Activated T-cell treated with anti-CD3 and anti-CD28 coated beads for 4 hours (primary cell): ENCODE measurements around the gene TXNRD2.

ENCODE experiments used
- DNase-seq: peaks from one replicate; pipeline ENCODE4 v3.0.0-alpha.2; 2020

The TXNRD2 gene

DNA sequence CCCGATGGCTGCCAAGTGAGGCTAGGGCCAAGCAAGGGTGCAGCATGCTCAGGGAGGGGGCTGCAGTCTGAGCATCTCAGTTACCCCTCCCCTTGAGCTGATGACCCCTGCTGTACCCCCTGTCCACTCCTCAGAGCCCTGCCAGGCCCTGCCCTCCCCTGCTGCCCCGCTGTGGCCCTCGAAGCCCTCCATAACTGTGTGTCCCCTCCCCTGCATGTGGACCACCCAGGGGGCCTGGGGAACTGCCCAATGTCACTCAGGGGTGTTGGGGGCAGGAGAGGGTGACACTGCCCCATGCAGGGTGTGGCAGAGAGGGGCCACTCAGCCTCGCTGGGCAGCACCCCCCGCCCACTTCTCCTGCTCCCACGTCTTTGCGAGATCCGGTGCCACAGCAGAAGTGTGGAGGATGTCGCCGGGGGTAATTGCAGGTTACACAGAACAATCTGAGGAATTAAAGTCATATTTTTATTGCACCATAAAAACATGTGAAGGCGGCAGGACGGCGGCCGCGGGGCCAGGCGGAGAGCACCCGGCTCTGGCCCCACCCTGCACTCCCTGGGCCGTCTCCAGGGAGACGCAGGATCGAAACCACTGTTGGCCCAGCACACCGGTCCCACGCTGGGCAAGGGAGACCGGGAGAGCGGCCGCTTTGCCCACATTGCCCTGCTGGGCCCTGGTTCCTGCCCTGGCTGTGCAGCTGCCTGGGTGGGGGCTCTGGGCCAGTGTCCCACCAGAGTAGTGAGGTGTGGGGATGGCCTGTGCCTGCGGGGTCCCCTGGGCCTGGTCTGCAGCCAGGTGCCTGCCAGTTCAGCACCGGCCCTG is 68.3 kb downstream of the TXNRD2 start:
- DNase-seq: no peak

DNA sequence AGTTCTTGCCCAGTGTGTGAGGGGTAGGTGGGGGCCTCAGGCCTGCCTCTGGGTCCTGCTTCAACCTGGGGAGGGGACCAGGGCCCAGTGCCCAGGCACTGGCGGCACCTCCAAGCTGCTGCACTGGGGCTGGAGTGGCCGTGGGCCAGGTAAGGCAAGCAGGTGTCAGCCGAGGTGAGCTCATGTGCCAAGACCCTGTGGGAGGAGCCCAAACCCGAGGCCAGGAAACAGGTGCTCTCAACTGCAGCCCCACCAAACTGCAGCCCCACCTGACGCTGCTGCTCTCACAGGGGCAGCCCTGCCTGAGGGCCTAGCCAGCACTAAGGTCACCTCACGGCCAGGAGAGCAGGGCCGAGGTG is 68.9 kb downstream of the TXNRD2 start:
- DNase-seq: no peak

DNA sequence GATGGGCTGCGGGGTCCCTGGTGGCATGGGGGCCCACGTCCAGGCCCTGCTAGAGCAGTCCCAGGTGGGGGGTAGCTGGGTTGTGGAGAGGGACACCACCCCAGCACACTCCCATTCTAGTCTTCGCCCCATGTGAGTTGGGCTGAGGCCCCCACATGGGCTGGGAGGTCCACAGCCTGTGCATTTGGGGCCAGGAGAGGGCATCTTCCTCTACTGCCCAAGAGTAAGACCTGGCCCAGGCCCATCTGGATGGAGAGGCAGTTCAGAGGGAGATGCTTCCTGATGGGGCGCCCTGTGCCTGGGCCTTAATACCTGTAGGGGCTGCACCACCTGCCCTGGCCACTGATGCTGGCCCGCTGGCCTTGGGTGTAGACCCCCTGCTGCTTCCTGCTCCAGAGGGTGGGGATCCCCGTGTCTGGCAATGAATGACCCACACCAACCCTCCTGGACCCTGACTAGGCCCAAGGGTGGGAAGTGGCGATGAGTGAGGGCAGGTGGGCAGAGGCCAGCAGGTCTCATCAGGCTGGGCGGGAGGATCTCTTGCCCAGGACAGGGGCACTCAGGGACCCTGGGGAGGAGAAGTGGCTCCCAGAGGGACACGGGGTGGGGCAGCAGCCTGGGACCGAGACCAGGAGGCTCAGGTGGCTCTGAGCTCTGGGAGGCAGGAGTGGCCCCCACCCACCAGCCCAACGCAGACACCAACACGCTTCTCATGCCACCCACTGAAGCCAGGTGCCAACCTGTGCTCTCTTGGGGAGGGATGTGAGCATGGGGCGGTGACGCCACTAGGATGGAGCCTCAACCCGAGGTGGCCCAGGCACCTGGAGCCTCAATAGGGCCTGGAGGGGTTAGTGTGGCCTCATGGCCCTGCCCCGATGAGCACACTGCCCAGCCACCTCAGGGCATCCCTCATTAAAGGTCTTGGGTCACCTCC is 69.5 kb downstream of the TXNRD2 start:
- no peak for DNase-seq

DNA sequence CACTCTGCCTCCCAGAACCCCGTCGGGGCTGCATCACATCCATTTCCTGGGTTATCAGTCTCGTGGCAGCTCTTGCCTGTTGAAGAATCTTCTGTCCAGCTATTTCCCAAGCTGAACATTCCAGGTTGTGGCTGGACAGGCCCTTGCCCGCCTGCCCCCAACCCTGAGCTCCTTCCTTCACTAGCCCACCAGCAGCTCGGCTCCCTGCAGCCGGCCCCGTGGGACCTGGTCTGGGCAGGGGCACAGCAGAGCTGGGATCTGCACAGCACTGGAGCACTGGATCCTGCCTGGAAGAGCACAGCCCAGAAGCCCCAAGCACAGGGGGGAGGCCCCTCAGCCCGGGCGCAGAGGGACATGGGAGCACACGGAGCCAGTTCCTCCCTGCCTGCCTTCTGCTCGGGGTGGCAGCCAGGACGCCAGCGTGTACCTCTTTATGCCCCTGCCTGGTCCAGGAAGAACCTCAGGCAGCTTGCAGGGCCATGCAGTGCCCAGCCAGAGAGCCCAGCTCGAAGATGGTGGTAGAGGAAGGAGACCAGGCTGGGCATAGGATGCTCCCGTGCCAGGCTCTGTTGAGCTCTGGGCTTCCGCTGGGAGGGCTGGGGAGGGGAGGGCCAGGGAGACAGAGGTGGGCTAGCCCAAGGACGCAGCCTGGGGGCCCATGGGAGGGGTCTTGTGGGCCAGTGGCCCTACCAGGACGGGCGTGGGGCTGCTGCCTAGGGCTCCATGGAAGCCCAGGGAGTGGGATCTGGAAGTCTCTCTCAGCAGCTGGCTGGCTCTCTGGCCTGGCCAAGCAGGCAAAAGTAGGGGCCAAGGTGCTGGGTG is 70.4 kb downstream of the TXNRD2 start:
- DNase-seq: no peak

DNA sequence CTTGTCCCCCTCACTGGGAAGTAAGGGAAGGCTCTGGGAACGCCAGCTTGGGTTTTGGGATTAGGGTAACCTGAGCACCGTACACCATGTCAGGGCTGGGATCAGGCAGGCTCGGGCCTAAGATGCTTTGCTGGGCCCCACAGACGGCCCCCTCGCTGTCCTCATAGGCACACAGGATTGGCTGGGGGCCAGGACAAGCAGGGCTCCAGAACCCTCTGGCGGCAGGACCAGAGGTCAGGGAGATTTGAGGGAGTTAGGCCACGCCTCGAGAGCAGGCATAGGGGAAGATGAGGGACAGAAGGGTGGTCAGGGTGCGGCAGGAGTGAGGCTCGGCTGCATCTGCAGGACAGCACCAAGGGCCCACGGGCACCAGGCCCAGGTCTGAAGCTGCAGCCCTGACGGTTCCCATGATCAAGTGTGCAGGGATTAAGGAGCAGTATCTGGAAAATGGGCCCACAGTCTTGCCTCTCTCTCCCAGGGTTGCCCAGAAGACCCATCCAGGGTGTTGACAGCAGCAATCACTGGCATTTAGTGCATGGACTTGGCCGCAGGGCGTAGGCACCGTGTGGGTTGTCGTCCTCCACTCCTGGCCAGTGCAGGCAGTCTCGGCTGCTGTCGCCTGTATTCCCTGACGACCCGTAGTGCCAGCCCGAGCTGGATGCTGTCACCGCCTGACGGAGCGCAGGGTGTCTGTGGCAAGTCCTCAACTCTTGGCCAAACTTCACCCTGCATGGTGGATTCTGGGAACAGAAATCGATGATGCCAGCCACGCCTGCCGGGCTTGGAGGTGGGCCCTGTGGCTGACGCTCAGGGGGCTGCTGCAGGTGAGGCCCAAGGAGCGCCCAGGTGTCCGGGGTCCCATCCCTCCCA is 71.2 kb downstream of the TXNRD2 start:
- no peak for DNase-seq

DNA sequence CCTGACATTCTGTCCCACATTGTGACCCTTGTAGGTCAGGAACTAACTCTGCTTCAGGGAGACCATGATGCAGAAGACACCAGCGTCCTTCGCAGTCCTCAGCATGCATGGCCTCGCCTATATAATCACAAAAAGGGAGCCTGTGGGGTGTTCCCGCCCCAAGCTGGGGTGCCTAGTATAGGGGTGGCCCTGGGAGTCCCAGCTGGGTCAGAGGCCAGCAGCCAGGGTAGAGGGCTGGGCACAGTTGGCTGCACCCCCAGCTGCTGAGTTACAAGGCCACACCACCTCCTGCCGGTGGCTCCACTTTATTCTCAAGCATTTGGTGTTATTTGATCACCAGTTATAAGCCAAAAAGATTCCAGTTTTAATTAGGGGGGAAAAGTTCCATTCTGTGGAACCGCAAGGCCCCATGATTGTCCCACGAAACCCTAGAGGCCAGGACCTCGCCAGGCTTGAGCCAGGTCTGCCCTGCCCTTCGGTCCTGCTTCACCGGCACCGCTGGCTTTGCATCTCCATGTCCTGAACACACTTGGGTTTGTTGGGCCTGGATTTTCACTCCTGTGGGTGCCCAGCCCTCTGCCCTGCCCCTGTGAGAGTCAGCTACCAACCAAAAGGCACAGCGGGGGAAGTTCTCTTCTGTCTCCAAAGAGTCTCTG is 72.0 kb downstream of the TXNRD2 start:
- no peak for DNase-seq

DNA sequence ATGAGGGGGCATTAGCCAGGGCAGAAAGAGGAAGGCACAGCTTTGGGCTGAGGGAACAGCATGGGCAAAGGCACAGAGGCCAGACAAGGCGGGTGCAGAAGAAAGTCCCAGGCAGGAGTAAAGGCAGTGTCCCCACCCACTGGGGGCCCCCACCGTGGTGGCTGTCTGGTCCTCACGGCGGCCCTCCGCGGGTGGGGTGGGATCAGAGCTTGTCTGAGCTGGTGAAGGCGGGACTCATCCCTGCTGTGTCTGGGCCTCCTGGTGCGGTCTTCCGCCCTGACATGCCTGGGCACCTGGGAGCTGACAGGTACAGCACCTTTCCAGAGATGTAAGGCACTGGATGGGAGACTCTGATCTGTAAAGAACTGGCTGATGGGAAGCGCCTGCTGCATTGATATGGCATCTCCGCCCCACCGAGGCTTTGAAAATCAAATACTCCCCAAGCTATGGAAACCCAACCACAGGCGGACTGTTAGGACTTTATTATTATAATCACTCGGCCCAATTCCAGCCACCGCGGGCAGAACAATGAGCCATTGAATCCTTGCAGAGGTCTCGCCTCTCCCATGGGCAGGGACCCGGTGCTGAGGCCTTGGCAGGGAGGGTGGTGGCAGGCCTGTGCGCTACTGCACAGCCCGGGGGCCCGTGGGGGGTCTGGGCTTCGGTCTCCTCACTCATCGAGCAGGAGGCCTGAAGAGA is 72.7 kb downstream of the TXNRD2 start:
- no peak for DNase-seq

DNA sequence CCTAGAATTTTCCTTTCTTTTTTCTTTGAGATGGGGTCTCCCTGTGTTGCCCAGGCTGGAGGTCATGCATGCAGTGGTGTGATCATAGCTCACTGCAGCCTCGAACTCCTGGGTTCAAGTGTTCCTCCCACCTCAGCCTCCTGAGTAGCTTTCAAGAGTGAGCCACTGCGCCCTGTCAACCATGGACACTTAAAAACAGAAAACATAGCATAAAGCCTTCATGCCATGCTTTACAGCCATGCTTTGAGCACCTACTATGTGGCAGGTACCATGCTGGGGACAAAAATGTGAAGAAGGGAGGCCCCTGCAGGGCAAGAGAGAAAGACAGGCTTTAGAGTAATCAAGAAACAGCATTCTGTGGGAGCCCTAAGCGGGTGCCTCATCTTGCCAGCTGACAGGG is 73.3 kb downstream of the TXNRD2 start:
- no peak for DNase-seq

DNA sequence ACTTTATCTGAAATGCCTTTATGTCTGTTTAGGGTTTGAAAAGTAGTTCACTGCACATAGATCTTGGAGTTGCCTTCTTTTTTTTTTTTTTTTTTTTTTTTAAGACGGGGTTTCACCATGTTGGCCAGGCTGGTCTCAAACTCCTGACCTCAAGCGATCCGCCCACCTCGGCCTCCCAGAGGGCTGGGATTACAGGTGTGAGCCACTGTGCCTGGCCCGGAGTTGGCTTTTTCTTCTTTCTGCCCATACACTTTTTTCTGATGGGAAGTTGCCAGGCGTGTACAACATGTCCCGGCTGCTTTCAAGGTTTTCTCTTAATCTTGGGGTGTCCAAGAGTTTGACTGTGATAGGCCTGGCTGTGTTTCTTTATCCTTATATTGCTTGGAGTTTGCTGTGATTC is 74.0 kb downstream of the TXNRD2 start:
- no peak for DNase-seq

DNA sequence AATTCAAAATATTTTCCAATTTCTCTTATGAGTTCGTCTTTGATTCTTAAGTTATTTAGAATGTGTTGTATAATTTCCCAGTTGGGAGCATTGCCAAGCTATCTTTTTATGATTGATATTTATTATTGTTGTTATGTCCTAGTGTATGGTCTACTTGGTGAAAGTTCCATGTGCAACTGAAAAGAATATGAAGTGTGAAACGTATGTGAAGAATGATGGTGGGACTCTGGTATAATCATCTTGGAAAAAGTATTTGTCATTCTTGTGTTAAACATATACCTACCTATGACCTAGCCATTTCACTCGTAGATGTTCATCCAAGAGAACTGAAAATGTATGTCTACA is 75.0 kb downstream of the TXNRD2 start:
- DNase-seq: no peak

DNA sequence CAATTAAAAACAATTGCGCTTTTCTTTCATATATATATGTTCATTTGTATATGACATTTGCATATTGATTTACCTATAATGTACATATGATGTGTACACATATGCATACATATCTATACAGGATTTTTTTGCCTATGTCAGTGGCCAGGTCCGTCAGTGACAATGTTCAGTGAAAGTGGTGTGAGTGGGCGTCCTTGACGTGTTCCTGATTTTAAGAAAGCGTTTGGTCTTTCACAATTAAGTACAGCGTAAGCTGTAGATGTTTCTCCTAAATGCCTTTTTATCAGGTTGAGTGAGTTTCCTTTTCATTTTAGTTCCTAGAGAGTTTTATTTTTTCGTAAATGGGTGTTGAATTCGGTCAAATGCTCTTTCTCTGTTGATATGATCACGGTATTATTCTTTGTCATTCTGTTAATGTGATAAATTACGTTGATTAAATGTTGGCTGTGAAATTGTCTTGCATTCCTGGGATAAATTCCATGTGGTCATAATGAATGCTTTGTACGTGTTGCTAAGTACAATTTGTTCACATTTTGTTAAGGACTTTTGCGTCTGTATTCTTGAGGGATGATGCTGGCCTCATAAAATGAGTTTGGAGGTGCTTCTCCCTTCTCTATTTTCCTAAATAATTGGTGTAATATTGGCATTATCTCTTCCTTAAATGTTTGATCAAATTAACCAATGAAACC is 76.3 kb downstream of the TXNRD2 start:
- no peak for DNase-seq

DNA sequence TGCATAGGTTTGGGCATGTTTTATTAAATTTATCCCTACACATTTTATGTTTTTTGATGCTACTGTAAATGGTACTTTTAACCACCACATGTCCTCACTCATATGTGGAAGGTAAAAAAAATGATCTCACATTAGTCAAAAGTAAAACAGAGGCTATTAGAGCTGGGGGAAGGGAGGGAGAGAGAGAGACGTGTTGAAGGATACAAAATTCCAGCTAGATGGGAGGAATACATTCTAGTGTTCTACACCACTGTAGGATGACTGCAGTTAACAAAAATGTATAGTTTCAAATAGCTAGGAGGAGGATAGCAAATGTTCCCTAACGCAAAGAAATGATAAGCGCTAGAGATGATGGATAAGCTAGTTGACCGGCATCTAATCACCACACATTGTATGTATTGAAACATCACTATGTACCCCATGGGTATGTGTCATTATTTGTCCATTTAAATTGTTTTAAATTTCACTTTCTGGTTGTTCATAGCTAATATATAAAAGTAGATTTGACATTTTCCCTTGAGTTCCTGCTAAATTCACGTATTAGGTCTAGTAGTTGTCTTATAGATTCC is 77.0 kb downstream of the TXNRD2 start:
- DNase-seq: no peak

DNA sequence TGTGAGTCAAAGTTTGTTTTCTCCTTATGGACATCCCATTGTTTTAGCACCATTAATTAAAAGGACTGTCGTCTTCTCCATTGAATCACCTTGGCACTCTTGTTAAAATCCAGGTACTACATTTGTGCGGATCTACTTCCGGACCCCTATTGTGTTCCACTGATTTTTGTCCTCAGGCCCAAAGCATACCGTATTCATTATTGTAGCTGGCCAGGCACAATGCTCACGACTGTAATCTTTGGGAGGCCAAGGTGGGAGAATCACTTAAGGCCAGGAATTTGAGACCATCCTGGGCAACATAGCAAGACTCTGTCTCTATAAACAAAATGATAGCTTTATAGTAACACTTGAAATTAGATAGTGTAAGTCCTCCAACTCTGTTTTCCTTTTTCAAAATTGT is 78.0 kb downstream of the TXNRD2 start:
- DNase-seq: no peak

DNA sequence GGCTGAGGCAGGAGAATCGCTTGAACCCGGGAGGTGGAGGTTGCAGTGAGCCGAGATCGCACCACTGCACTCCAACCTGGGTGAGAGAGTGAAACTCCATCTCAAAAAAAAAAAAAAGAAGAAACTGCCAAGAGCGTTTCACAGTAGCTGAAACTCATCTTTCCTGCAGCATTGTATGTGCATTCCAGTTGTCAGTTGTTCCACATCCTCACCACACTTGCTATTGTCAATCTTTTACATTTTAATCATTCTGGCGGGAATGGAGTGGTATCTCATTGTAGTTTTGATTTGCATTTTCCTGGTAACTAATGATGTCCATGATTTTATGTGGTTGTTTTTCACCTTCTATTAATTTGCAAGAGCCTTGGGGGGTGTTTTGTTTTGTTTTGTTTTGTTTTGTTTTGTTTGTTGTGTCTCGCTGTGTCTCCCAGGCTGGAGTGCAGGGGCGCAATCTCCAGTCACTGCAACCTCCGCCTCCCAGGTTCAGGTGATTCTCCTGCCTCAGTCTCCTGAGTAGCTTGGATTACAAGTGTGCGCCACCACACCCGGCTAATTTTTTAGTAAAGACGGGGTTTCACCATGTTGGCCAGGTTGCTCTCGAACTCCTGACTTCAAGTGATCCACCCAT is 78.9 kb downstream of the TXNRD2 start:
- DNase-seq: no peak

DNA sequence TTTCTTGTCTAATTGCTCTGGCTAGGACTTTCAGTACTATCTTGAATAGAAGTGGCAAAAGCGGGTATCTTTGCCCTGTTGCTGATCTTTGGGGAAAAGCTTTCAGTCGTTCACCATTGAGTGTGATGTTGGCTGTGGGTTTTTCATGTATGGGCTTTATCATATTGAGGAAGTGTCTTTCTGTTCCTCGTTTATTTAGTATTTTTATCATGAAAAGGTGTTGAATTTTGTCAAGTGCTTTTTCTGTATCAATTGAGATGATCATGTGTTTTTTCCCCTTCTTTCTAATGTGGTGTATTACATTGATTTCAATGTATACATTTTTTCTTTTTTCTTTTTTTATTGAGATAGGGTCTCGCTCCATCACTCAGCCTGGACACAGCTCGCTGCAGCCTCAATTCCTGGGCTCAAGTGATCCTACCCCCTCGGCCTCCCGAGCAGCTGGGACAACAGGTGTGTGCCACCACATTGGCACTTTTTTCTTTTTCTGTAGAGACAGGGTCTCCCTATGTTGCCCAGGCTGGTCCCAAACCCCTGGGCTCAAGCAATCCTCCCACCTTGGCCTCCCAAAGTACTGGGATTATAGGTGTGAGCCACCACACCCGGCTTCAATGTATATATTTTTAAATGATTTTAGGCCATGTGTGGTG is 81.6 kb downstream of the TXNRD2 start:
- no peak for DNase-seq

DNA sequence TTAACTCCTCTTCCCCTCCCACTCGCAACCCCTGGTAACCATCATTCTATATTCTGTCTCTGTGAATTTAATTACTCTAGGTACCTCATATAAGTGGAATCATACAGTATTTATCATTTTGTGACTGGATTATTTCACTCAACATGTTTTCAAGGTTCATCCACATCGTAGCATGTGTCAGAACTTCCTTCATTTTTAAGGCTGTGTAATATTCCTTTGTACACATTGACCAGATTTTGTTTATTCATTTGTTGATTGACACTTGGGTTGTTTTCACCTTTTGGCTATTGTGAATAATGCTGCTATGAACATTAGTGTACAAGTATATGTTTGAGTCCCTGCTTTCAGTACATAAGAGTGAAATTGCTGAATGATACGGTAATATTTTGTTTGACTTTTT is 84.2 kb downstream of the TXNRD2 start:
- no peak for DNase-seq

DNA sequence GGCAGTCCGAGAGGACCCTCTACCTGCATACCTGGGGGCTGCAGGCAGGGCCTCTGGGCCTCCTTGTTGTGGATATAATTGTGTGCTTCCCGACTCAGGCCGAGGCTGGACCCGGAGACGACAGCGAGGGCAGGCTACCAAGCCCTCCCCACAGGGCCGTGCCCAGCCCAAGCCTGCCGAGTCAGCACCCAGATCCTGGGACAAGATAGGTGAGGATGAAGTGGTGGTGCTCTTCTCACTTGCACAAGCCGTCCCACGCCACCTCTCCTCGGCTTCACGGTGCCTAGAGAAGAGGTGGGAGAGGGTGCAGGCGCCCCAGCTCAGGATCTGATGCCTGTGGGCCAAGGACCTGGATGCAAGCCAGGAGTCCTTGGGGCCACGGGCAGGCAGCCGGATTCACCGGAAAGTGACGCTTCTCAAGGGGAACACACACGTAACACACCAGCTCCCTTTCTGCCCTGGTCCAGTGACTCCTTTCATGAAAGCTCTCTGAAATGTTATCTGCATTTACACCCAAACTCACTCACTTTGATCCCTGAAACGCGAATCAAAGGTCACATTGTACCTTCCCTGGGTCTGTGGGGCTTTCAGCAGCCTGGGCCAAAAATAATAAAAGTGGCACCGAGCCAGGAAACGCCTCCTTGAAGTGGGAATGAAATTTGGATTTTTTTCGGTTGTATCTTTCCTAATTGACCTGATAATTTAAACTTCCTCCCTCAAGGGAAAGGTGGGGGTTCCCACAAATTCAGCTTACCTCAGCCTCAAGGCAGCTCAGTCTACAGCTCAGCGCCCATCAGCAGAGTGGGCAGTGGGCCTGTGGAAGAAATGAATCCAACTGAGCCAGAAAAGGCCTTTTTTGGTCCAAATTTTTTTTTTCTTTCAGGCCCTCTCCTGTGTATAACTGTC is 85.9 kb downstream of the TXNRD2 start:
- DNase-seq: peak; percentile 35
